ENCODE measurements around the gene DUS4L.

The DUS4L gene

DNA sequence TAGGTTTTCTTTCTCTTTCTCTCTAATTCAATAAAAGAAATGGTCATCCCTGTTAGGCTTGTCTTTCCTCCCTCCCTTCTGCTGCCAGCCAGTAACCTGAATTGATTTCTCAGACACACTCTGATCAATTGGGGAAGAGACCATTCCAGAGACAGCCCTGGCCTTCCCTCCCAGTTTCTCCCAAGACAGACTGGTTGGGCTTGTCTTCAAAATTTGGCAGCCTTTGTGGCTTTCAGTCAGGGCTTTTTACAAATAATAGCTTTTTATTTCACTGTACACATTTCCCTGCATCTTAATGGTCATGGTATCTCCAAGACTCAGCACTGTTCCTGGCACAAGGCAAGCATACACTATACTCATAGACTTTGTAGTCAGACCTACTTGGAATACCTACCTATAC lies 50.2 kb downstream of the DUS4L start:
- no peak for DNase-seq (ENCODE audit: low read depth)

DNA sequence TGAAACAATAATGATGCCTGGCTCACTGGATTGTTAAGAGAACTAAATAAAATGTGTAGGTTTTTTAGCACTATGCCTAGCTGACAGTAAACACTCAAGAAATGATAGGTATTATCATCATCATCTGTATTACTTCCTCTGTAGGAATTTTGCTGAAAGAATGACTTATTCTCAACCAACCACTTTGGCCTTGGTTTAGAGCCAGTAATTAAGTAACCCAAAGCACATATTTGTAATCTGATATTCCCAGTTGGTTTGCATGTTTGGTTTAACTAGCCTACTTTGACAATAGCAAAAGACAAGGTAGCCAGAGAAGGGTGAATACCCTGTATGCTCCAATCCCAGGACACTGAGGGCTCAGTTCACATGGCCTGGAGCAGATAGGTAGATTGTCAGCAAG lies 50.7 kb downstream of the DUS4L start:
- DNase-seq (ENCODE audit: low read depth) = peak; percentile 24

DNA sequence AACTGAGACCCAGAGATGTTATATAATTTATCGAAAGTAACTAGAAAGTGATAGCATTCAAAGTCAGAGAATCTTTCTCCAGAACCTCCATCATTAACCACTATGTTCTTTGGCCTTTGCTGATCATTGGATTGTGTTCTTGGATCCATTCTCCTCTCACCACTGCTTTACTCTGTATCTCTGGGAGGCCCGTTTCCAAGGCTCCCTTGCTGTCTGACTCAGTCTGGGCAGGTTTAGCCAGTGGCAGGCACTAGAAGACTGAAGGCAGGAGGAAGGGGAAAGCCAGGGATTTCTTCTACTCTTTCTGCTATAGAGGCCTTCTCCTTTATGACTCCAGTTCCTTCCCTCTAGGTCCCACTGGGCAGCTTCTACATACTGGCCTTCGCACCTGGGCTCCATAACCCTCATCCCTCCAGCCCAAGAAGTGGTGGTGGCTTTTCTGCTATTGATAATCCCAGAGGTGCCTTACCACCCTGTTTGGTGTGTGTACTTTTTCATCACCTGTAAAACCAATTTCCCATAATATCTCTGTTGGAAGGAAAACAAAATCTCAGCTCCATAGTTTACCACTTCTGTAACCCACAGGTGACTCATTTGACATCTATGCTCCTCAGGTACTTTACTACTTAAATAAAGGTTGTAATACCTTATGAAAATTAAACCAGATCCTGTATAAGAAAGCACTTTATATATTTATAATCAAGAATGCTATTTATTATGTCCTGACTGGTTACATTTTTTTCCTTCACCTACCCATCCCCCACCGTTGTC lies 52.3 kb downstream of the DUS4L start:
- no peak for DNase-seq (ENCODE audit: low read depth)

DNA sequence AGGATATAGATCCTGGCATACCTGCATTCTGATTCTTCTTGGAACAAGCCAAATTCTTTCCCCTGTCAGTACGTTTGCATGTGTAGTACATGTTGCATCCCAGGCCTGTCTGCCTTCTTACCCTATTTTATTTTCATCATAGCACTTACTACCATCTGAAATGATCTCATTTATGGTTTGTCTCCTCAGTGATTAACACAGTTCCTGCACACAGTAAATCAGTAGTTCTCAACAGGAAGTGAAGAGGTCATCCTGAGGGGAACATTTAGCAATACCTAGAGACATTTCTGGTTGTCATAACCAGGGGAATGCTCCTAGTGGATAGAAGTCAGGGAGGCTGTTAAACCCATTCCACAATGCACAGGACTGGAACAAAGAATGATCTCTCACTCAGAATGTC lies 58.7 kb downstream of the DUS4L start:
- DNase-seq (ENCODE audit: low read depth) = no peak

DNA sequence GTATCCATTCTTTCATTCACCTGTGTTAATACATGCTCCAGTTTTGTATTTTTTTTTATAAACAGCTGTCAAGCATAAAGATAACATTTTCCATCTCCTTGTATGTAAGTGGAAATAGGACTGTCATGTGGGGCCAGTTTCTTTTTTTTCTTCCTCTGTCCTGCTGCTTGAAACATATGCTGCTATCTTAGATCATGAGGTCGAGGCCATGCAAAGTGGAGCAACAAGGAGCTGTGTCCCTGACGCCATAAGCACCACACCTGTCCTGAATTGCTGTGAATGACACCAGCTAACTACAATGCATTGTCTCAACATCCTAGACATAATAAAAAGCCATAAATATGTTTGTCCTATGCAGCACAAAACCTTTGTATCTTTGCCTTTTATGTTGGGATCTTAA lies 59.1 kb downstream of the DUS4L start:
- DNase-seq (ENCODE audit: low read depth) = no peak

DNA sequence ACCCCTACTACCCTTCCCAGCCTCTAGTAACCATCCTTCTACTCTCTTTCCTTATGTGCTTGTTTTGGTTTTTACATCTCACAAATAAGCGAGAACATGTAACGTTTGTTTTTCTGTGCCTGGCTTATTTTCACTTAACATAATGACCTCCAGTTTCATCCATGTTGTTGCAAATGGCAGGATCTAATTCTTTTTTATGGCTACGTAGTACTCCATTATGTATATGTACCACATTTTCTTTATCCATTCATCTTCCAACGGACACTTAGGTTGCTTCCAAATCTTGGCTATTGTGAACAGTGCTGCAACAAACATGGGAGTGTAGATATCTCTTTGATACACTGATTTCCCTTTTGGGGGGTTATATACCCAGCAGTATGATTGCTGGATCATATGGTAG lies 63.2 kb downstream of the DUS4L start:
- no peak for DNase-seq (ENCODE audit: low read depth)
